ENCODE results near the gene SGTA.

Gene SGTA

GRCh38 chr19:2805261-2805900 is 22.3 kb upstream of the SGTA start:
- TF ChIP-seq SIN3A (IDR thresholded peaks at IDR 0.05; ENCODE audit: borderline replicate concordance, insufficient read depth, low read length), result no peak
- TF ChIP-seq FOXP2 (optimal IDR thresholded peaks at IDR 0.05; ENCODE audit: borderline replicate concordance, extremely low read depth, extremely low read length, insufficient read depth), result no peak
- no peak for TF ChIP-seq TAF1 (IDR thresholded peaks at IDR 0.05; ENCODE audit: borderline replicate concordance, insufficient read depth, low read length)
- TF ChIP-seq POLR2AphosphoS5 (IDR thresholded peaks at IDR 0.05; ENCODE audit: low read depth, low read length), result no peak

GRCh38 chr19:2804156-2805004 is 21.3 kb upstream of the SGTA start:
- TF ChIP-seq REST (IDR thresholded peaks at IDR 0.05; ENCODE audit: insufficient read depth in 1 of 2, low read depth in 2 of 2, low read length in 2 of 2) (no peak), TAF1 (IDR thresholded peaks at IDR 0.05; ENCODE audit: borderline replicate concordance, insufficient read depth, low read length) (no peak), POLR2AphosphoS5 (IDR thresholded peaks at IDR 0.05; ENCODE audit: low read depth, low read length) (no peak), SIN3A (IDR thresholded peaks at IDR 0.05; ENCODE audit: borderline replicate concordance, insufficient read depth, low read length) (no peak), FOXP2 (optimal IDR thresholded peaks at IDR 0.05; ENCODE audit: borderline replicate concordance, extremely low read depth, extremely low read length, insufficient read depth) (no peak)

- TF ChIP-seq REST (IDR thresholded peaks at IDR 0.05; ENCODE audit: insufficient read depth in 1 of 2, low read depth in 2 of 2, low read length in 2 of 2), result no peak
- no peak for TF ChIP-seq TAF1 (IDR thresholded peaks at IDR 0.05; ENCODE audit: borderline replicate concordance, insufficient read depth, low read length)
- no peak for TF ChIP-seq SIN3A (IDR thresholded peaks at IDR 0.05; ENCODE audit: borderline replicate concordance, insufficient read depth, low read length)
- no peak for TF ChIP-seq POLR2AphosphoS5 (IDR thresholded peaks at IDR 0.05; ENCODE audit: low read depth, low read length)
- TF ChIP-seq FOXP2 (optimal IDR thresholded peaks at IDR 0.05; ENCODE audit: borderline replicate concordance, extremely low read depth, extremely low read length, insufficient read depth), result no peak
These were observed 20.5 kb upstream of the SGTA start for GRCh38 chr19:2803486-2804155.

- TF ChIP-seq TAF1 (IDR thresholded peaks at IDR 0.05; ENCODE audit: borderline replicate concordance, insufficient read depth, low read length) (no peak), REST (IDR thresholded peaks at IDR 0.05; ENCODE audit: insufficient read depth in 1 of 2, low read depth in 2 of 2, low read length in 2 of 2) (no peak), POLR2AphosphoS5 (IDR thresholded peaks at IDR 0.05; ENCODE audit: low read depth, low read length) (no peak), FOXP2 (optimal IDR thresholded peaks at IDR 0.05; ENCODE audit: borderline replicate concordance, extremely low read depth, extremely low read length, insufficient read depth) (no peak), SIN3A (IDR thresholded peaks at IDR 0.05; ENCODE audit: borderline replicate concordance, insufficient read depth, low read length) (no peak)
These were observed 19.8 kb upstream of the SGTA start for GRCh38 chr19:2802826-2803225.

GRCh38 chr19:2800506-2800905 is 17.4 kb upstream of the SGTA start:
- no peak for TF ChIP-seq FOXP2 (optimal IDR thresholded peaks at IDR 0.05; ENCODE audit: borderline replicate concordance, extremely low read depth, extremely low read length, insufficient read depth)
- no peak for TF ChIP-seq TAF1 (IDR thresholded peaks at IDR 0.05; ENCODE audit: borderline replicate concordance, insufficient read depth, low read length)
- no peak for TF ChIP-seq REST (IDR thresholded peaks at IDR 0.05; ENCODE audit: insufficient read depth in 1 of 2, low read depth in 2 of 2, low read length in 2 of 2)
- TF ChIP-seq POLR2AphosphoS5 (IDR thresholded peaks at IDR 0.05; ENCODE audit: low read depth, low read length), result no peak
- no peak for TF ChIP-seq SIN3A (IDR thresholded peaks at IDR 0.05; ENCODE audit: borderline replicate concordance, insufficient read depth, low read length)

All from PFSK-1 (cell line).